ENCODE results near the gene NR3C2. TPM values are rescaled to one million over a fixed set of nuclear protein-coding genes. Genes with fewer than 3 reads are reported as not detected.

Gene NR3C2
- total RNA-seq, 1 experiment from 2014 or later, result 0.63 TPM

- no peak overlapping the region for H3K27ac ChIP-seq
- no peaks in the 10 kb centered on the region for H3K9me3 ChIP-seq (replicated peaks)
- H3K4me3 ChIP-seq, result no peak overlapping the region
- H3K27me3 ChIP-seq, result no peaks in the 10 kb centered on the region
- no peak for DNase-seq
- H3K36me3 ChIP-seq, result no peaks in the 10 kb centered on the region
- H3K4me1 ChIP-seq, result peaks cover 30% of the 10 kb centered on the region
Measured at GRCh38 chr4:148366251-148366650, 76.0 kb downstream of the NR3C2 start.

GRCh38 chr4:148364525-148364924, 77.7 kb downstream of the NR3C2 start:
- Histone ChIP-seq H3K4me3 (no peak overlapping the region), H3K36me3 (no peaks in the 10 kb centered on the region), H3K27me3 (no peaks in the 10 kb centered on the region), H3K4me1 (peaks cover 20% of the 10 kb centered on the region), H3K9me3 (replicated peaks) (no peaks in the 10 kb centered on the region), H3K27ac (no peak overlapping the region)
- no peak for DNase-seq

- Histone ChIP-seq H3K36me3 (no peaks in the 10 kb centered on the region), H3K4me3 (no peak overlapping the region), H3K27ac (no peak overlapping the region), H3K27me3 (no peaks in the 10 kb centered on the region), H3K9me3 (replicated peaks) (no peaks in the 10 kb centered on the region), H3K4me1 (no peaks in the 10 kb centered on the region)
- no peak for DNase-seq
Measured at GRCh38 chr4:148359769-148360168, 82.4 kb downstream of the NR3C2 start.

- H3K27ac ChIP-seq, result no peak overlapping the region
- H3K9me3 ChIP-seq (replicated peaks), result no peaks in the 10 kb centered on the region
- H3K27me3 ChIP-seq, result no peaks in the 10 kb centered on the region
- H3K36me3 ChIP-seq, result no peaks in the 10 kb centered on the region
- no peaks in the 10 kb centered on the region for H3K4me1 ChIP-seq
- no peak overlapping the region for H3K4me3 ChIP-seq
- no peak for DNase-seq
Measured at GRCh38 chr4:148355442-148356123, 86.6 kb downstream of the NR3C2 start.

GRCh38 chr4:148354186-148354585, 88.0 kb downstream of the NR3C2 start:
- Histone ChIP-seq H3K4me3 (no peak overlapping the region), H3K27ac (no peak overlapping the region), H3K9me3 (replicated peaks) (no peaks in the 10 kb centered on the region), H3K27me3 (no peaks in the 10 kb centered on the region), H3K36me3 (no peaks in the 10 kb centered on the region), H3K4me1 (no peaks in the 10 kb centered on the region)
- no peak for DNase-seq

GRCh38 chr4:148353571-148353970, 88.6 kb downstream of the NR3C2 start:
- Histone ChIP-seq H3K36me3 (no peaks in the 10 kb centered on the region), H3K27me3 (no peaks in the 10 kb centered on the region), H3K4me1 (no peaks in the 10 kb centered on the region), H3K27ac (no peak overlapping the region), H3K9me3 (replicated peaks) (no peaks in the 10 kb centered on the region), H3K4me3 (no peak overlapping the region)
- DNase-seq, result no peak

- H3K4me1 ChIP-seq, result no peaks in the 10 kb centered on the region
- no peaks in the 10 kb centered on the region for H3K27me3 ChIP-seq
- no peaks in the 10 kb centered on the region for H3K36me3 ChIP-seq
- H3K9me3 ChIP-seq (replicated peaks), result no peaks in the 10 kb centered on the region
- H3K4me3 ChIP-seq, result no peak overlapping the region
- H3K27ac ChIP-seq, result no peak overlapping the region
- no peak for DNase-seq
Measured at GRCh38 chr4:148349153-148349552, 93.1 kb downstream of the NR3C2 start.

- Histone ChIP-seq H3K9me3 (replicated peaks) (no peaks in the 10 kb centered on the region), H3K4me1 (no peaks in the 10 kb centered on the region), H3K36me3 (no peaks in the 10 kb centered on the region), H3K27me3 (no peaks in the 10 kb centered on the region), H3K4me3 (no peak overlapping the region), H3K27ac (no peak overlapping the region)
- no peak for DNase-seq
Measured at GRCh38 chr4:148346657-148347056, 95.6 kb downstream of the NR3C2 start.

- Histone ChIP-seq H3K27me3 (no peaks in the 10 kb centered on the region), H3K36me3 (no peaks in the 10 kb centered on the region), H3K27ac (no peak overlapping the region), H3K9me3 (replicated peaks) (no peaks in the 10 kb centered on the region), H3K4me1 (no peaks in the 10 kb centered on the region), H3K4me3 (no peak overlapping the region)
- no peak for DNase-seq
Measured at GRCh38 chr4:148345509-148345908, 96.7 kb downstream of the NR3C2 start.

- no peaks in the 10 kb centered on the region for H3K27me3 ChIP-seq
- no peak overlapping the region for H3K4me3 ChIP-seq
- no peak for DNase-seq
- H3K9me3 ChIP-seq (replicated peaks), result no peaks in the 10 kb centered on the region
- no peaks in the 10 kb centered on the region for H3K36me3 ChIP-seq
- no peak overlapping the region for H3K27ac ChIP-seq
- H3K4me1 ChIP-seq, result no peaks in the 10 kb centered on the region
Measured at GRCh38 chr4:148344941-148345340, 97.3 kb downstream of the NR3C2 start.

GRCh38 chr4:148344352-148344751, 97.9 kb downstream of the NR3C2 start:
- no peaks in the 10 kb centered on the region for H3K27me3 ChIP-seq
- H3K4me3 ChIP-seq, result no peak overlapping the region
- H3K4me1 ChIP-seq, result no peaks in the 10 kb centered on the region
- H3K36me3 ChIP-seq, result no peaks in the 10 kb centered on the region
- no peak overlapping the region for H3K27ac ChIP-seq
- H3K9me3 ChIP-seq (replicated peaks), result no peaks in the 10 kb centered on the region
- DNase-seq, result no peak

- no peak overlapping the region for H3K27ac ChIP-seq
- H3K4me1 ChIP-seq, result no peaks in the 10 kb centered on the region
- no peaks in the 10 kb centered on the region for H3K27me3 ChIP-seq
- no peak overlapping the region for H3K4me3 ChIP-seq
- no peak for DNase-seq
- no peaks in the 10 kb centered on the region for H3K36me3 ChIP-seq
- H3K9me3 ChIP-seq (replicated peaks), result no peaks in the 10 kb centered on the region
Measured at GRCh38 chr4:148341980-148342800, 100.0 kb downstream of the NR3C2 start.

- Histone ChIP-seq H3K4me3 (no peak overlapping the region), H3K36me3 (no peaks in the 10 kb centered on the region), H3K27me3 (no peaks in the 10 kb centered on the region), H3K27ac (no peak overlapping the region), H3K9me3 (replicated peaks) (no peaks in the 10 kb centered on the region), H3K4me1 (no peaks in the 10 kb centered on the region)
- DNase-seq, result no peak
Measured at GRCh38 chr4:148335133-148335532, 107.1 kb downstream of the NR3C2 start.

GRCh38 chr4:148333265-148333664, 108.9 kb downstream of the NR3C2 start:
- Histone ChIP-seq H3K27me3 (no peaks in the 10 kb centered on the region), H3K27ac (no peak overlapping the region), H3K36me3 (no peaks in the 10 kb centered on the region), H3K4me1 (no peaks in the 10 kb centered on the region), H3K4me3 (no peak overlapping the region), H3K9me3 (replicated peaks) (no peaks in the 10 kb centered on the region)
- DNase-seq, result no peak

- no peak for DNase-seq
- Histone ChIP-seq H3K4me1 (no peaks in the 10 kb centered on the region), H3K36me3 (no peaks in the 10 kb centered on the region), H3K27ac (no peak overlapping the region), H3K9me3 (replicated peaks) (no peaks in the 10 kb centered on the region), H3K27me3 (no peaks in the 10 kb centered on the region), H3K4me3 (no peak overlapping the region)
Measured at GRCh38 chr4:148332486-148332885, 109.7 kb downstream of the NR3C2 start.

- no peaks in the 10 kb centered on the region for H3K36me3 ChIP-seq
- no peak overlapping the region for H3K4me3 ChIP-seq
- DNase-seq, result no peak
- no peaks in the 10 kb centered on the region for H3K9me3 ChIP-seq (replicated peaks)
- no peak overlapping the region for H3K27ac ChIP-seq
- H3K27me3 ChIP-seq, result no peaks in the 10 kb centered on the region
- no peaks in the 10 kb centered on the region for H3K4me1 ChIP-seq
Measured at GRCh38 chr4:148330724-148331123, 111.5 kb downstream of the NR3C2 start.
